OCI-LY3 (cell line): ENCODE data around the gene VPS54.

ENCODE experiments used
- EZH2phosphoT487 ChIP-seq: fragments of 200-600 bp; shearing (Covaris generic); IDR thresholded peaks from 2 replicates; pipeline ENCODE4 v1.6.1; 2018; ENCODE audit warnings: antibody characterized with exemption, mixed run types, low read depth
- TF ChIP-seq, protein P1 (sequence below): fragments of 200-600, 300-600 bp; sonication (generic); IDR thresholded peaks from 2 replicates; pipeline ENCODE4 v1.5.1; 2014; ENCODE audit warnings: antibody characterized with exemption, low read length, low read depth

DNA sequence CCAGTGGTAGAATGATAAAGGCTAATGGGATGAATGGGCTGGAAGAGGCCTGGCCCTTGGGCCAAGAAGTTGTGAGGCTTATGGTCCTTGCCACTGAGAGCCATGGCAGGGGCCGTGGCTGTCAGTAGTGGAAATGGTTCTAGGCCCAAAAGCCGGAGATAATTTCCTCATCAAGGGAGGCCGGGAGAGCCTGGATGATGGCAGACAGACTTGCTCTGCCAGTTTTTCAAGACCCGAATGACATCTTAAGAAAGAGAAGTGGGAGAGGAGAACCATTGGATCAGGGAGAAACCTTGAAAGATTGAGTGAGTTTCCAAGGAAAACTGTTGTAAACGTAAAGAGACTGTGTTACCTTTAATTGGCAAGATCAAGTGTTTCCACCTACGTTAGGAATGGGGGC, 46.3 kb upstream of the VPS54 start:
- TF ChIP-seq, protein P1, sequence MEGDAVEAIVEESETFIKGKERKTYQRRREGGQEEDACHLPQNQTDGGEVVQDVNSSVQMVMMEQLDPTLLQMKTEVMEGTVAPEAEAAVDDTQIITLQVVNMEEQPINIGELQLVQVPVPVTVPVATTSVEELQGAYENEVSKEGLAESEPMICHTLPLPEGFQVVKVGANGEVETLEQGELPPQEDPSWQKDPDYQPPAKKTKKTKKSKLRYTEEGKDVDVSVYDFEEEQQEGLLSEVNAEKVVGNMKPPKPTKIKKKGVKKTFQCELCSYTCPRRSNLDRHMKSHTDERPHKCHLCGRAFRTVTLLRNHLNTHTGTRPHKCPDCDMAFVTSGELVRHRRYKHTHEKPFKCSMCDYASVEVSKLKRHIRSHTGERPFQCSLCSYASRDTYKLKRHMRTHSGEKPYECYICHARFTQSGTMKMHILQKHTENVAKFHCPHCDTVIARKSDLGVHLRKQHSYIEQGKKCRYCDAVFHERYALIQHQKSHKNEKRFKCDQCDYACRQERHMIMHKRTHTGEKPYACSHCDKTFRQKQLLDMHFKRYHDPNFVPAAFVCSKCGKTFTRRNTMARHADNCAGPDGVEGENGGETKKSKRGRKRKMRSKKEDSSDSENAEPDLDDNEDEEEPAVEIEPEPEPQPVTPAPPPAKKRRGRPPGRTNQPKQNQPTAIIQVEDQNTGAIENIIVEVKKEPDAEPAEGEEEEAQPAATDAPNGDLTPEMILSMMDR: no peak
- TF ChIP-seq EZH2phosphoT487: no peak
